ENCODE results near the gene THOC3.
"Not testable (repeated sequence)": the region's sequence is repeated elsewhere in the genome, so short reads cannot be mapped to it uniquely, and the experiment has no call there.

Gene THOC3, protein sequence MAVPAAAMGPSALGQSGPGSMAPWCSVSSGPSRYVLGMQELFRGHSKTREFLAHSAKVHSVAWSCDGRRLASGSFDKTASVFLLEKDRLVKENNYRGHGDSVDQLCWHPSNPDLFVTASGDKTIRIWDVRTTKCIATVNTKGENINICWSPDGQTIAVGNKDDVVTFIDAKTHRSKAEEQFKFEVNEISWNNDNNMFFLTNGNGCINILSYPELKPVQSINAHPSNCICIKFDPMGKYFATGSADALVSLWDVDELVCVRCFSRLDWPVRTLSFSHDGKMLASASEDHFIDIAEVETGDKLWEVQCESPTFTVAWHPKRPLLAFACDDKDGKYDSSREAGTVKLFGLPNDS

DNA sequence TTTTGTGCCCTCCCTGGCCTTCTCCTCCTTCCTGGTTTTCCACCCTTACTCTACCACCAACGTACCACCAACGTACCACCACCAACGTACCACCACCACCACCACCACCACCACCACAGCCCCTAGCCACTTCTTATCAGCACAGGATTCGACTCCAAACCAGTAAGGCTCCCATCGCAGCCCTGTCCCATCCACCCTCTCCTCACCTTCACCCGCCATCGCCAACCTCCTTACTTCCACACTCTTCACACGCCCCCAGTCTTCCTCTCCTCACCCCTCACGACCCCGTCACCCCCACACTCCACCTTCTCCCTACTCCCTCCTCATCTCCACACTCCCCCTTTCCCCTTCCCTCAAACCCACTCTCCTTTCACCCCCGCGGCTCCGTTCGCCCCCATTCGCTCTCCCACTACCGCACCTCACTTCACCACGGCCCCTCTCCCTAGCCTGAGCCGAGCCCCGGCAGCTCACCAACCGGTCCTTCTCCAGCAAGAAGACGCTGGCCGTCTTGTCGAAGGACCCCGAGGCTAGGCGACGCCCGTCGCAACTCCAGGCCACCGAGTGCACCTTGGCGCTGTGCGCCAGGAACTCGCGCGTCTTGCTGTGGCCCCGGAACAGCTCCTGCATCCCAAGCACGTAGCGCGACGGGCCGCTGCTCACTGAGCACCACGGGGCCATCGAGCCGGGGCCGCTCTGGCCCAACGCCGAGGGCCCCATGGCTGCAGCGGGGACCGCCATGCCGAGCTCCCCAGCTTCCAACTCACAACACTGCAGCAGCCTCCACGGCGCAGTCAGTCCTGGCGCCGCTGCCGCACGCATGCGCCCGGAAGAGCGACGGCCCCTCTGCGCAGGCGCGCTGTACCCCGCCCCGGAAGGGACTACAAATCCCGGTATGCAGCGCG, at the start of gene THOC3:
Gene THOC3 (minus strand): TSS at position 845 of the 902 bp plus-strand sequence. CDS start 107 bp downstream, at position 738.
- DNase-seq: peak; percentile 61

DNA sequence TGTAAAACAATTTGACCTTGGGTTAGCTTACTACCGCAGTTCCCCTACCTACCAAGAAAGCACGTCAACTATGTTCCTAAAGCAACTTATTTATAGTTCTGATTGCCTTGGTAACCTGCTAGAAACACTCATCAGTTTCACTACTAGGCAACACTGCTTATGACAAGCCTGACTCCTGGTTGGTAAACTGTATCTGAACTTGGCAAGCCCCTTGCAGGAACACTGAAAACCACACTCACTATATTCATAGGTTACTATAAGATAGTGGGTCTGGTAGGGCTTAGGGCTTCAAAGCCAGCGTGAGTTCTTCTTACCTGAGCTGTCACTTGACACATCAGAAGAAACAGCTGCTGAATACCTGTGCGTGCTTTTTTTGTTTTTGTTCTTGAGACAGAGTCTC, 49.2 kb upstream of the THOC3 start:
- DNase-seq: not testable (repeated sequence)

DNA sequence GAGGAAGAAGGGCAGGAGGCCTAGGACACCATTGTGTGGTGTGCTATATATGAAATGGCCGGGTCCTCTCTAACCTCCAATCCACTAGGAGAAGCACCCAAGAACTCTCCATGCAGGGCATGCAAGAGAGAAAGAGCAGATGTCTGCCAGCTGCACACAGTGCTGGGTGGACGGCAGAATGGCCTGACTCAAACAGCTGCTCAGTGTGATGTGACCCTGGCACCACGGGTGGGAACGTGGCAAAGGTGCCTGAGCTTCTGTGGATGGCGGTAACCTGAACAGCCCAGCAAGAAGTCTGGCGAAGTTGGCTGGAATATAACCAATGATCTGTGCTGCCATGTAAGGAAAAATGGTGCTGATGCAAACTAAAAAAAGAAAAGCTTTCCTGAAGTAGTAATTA, 46.2 kb upstream of the THOC3 start:
- not testable (repeated sequence) for DNase-seq

DNA sequence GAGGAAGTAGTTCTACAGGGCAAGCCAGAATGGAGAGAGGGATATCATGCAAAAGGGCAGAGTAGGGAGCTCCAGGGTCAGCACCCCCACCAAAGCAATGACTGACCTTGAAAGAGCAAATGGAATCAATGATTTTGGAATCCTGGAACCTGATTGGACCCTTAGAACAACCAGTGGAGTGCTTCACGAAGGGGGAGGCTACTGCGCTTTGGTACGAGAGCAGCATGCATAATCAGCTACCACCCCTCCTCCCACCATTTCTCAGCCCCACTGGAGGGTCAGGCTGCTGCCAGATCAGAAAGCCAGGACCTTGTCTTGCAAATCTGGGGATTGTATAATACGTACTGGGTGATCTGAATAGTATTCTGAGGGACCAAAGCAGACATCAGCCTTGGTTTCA, 43.0 kb upstream of the THOC3 start:
- not testable (repeated sequence) for DNase-seq

DNA sequence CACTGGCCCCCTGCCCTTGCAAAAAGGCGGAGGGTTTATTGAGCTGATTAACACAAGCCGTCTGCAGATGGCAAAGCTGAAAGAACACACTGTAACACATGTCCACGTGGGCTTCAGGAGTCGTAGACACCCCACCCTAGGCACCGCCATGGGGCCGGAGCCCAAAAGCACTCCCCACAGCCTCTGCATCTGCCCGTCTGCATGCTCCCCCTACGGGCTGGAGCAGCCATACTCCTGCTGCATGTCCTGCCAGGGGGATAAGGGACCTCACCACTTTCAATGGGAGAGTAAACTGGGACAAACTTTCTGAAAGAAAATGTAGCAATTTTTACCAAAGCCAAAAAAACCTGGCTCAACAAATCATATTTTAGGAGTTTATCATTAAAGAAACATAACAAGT, 42.1 kb upstream of the THOC3 start:
- DNase-seq: peak; percentile 12

DNA sequence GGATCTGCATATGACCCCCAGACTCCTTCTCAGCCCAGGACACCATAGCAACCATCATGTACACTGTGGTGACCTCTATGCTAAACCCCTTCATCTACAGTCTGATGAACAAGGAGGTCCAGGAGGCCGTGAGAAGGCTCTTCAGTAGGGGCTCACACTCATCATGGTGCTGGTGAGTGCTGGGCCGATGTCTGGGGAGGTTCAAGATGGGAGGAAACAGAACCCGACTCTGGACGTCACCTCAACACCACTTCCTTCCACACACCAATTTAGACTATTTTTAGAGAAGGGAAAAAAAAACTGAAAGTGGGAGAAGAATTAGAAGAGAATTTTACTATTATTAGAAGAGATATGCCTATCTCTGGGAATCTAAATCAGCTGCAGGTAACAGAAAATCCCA, 39.1 kb upstream of the THOC3 start:
- DNase-seq: not testable (repeated sequence)

DNA sequence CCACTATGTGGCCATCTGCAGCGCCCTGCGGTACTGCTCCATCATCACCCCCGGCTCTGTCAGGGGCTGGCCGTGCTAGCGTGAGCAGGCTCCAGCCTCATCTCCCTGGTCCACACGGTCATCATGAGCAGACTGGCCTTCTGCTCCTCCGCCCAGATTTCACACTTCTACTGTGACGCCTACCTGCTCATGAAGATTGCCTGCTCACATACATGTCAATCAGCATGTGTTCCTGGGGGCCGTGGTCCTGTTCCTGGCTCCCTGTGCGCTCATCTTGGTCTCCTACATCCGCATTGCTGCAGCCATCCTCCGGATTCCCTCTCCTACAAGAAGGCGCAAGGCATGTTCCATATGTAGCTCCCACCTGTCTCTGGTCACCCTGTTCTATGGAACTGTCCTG, 38.7 kb upstream of the THOC3 start:
- not testable (repeated sequence) for DNase-seq

DNA sequence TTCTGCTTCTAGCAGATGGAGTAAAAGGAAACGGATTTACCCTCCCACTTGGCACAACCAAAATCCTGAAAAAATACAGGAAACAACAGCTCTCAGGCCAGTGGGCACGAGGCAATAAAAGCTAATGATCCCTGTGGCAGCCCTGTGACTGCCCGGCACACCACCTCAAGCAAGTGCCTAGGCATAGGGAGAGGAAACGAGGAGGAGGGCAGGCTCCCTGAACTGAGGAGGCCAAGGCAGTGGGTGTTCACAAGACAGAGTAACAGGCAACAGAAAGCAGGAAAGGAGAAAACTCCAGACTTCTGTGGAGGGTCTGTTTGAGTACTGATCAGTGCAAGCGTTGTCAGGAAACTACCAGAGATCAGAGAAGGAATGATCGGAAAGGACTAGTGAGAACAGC, 29.9 kb upstream of the THOC3 start:
- not testable (repeated sequence) for DNase-seq

DNA sequence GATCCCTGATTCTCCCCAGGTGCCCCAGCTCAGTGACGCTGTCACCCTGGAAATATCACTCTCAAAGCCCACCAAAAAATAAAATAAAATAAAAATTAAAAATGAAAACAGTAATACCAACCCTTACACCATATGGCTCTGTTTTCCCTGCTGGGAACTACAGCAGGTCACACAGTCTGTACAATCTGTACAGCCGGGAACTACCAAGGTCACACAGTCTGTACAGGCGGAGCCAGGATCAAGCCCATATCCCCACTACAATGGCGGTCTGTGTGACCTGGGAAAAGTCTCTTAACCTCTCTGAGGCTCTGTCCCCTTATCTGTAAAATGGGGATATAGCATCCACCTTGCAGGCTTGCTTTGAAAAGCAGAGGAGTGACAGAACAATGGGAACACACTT, 29.4 kb upstream of the THOC3 start:
- DNase-seq: not testable (repeated sequence)

DNA sequence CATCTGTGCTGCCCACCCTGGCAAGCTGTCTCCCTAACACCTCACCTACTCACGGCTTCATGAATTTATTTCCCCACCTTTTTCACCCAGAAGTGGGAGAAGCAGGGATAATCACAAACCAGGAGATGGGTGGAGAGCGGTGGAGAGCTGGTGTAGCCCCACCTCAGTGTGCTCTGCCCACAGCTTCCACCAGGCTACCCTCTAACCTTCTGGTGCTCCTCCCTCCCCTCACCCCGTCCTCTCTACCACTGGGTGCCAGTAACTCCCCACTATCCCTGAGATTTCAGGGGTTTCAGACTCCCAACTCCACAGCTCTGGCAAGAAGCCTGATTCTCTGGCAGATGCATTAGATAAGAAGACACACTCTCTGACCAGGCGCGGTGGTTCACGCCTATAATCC, 28.7 kb upstream of the THOC3 start:
- DNase-seq: not testable (repeated sequence)

DNA sequence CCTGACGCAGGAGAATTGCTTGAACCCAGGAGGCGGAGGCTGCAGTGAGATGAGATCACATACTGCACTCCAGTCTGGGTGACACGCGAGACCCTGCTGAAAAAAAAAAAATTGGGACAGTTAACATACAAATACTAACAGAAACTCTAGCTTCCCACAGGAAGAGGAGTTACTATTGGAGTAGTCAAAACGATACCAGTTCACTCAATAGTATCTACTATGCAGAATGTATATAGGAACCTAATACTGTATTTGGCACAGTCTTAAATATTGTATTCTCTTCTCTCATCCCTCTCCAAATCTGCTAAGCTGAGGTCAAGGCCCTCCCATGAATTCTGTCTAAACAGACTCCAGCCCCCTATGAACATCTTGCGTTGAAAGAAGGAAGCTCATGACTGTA, 27.4 kb upstream of the THOC3 start:
- DNase-seq: not testable (repeated sequence)

DNA sequence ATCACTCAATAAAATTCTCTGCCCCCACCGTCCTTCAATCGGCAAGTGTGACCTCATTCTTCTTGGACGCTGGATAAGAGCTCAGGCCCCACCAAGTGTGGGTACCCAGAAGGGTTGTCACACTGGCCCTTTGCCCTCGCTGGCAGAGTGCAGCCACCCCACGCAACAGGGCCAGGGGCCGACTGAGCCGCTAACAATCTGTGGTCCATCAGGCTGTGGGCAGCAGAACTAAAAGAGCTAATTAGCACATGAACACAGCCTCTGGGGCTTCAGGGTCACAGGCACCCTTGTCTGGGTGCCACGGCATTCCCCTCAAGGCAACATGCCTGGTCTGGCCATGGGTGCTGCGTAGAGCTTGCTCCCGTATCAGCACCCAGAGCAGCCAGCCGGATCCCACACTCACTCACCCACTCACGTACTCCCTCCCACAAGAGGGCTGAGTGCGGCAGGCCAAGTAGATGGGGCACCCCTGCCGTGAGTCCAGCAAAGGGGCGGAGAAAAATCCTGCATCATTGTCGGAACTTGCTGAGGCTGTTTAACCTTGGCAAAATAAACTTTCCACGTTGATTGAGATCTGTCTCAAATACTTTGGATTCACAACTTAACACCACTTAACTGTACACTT, 11.4 kb upstream of the THOC3 start:
- DNase-seq: not testable (repeated sequence)

DNA sequence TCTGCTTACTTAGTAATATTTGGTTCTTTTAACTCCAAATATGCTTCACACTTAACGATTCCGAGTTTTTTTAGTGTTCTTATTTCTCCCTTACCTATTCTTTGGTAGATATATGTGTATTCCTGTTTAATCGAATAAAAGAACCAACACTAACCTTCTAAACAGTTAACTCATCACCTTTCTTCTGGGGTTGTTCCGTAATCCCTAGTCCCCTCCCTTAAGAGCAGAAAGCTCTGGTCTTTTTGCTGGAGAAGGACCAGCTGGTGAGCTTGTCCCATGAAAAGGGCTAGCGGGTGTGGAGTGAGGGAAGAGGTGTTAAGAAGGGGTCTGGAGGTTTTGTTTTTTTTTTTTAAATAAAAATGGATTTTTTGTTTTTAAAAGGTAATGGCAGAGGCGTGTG, 266 bp upstream of the THOC3 start:
- DNase-seq: not testable (repeated sequence)

DNA sequence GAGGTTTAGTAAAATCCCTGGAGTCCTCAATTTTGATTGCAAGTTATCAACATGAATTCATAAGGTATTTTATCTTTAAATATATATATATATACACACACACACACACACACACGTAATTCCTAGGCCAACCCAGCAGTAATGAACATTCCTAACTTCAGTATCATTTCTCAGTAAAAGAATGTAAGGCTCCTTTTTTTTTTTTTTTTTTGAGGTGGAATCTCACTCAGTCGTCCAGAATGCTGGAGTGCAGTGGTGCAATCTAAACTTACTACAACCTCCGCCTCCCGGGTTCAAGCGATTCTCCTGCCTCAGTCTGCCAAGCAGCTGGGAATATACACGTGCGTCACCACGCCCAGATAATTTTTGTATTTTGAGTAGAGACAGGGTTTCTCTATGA, 5.8 kb downstream of the THOC3 start:
- DNase-seq: not testable (repeated sequence)

DNA sequence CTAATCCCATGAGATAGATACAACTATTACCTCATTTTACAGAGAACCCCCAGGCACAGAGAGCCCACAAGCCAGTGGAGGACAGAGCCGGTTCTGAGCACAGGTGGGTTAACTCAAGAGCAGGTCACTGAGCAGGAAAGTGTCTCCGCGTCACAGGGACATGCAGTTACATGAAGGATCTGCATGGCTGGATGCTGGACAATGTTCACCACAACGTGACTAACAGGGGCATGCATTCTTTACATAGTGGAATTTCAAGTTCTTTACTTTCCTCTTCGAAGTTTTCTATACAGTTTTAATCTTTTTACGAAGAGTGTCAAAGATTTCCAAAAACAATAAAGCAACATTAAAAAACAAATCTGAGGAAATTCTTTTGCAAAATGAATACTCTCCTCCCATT, 7.9 kb downstream of the THOC3 start:
- not testable (repeated sequence) for DNase-seq

DNA sequence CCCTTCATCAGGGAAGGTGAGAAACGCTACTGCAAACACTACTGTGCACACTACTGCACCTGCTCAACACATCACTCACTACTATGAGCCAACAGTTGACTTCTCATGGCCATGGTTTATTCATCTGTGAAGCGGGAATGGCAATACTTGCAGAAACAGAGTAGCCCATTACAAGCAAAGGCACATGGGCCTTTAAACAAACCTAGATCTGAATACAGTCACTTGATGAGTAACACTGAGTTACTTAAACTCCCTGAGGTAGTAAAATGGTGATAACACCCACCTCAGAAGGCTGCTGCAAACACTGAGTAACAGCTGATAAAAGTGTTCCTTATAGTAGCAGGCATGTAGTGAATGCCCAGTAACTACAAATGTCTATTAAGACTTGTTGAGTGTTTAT, 9.6 kb downstream of the THOC3 start:
- DNase-seq: not testable (repeated sequence)

DNA sequence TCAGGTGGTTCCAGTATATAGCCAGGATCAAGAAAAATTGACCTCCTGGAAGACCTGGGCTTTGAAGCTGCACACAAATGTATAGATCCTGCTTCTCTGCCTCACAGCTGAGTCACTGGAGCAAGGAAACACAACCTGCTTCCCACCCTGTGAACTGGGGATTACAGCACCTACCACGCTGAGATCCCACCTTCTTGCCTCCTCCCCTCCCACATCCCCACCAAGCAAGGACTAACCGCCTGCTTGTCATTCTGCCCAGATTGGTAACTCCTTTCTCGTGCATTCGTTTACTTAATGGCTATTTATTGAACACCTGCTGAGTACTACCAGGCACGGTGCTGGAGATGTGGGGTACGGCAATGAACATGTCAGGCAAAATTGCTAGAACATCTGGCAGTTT, 14.0 kb downstream of the THOC3 start:
- not testable (repeated sequence) for DNase-seq

DNA sequence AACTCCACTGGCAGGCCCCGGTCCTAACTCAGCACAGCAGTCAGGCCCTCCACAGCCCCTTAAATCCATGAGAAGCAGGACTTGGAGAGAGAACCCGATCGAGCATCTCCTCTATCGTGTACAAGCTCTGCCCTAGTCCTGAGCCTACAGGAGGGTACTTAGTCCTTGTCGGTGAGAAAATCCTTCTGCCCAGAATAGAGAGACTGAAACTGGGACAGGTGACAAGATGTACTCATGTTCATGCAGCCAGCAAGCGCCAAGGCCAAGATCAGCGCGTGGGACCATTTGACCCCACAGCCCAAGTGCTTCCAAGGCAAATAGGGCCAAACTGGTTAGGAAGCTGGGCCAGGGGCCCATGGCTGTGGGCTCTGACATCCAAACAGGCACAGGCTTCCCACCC, 15.3 kb downstream of the THOC3 start:
- not testable (repeated sequence) for DNase-seq

DNA sequence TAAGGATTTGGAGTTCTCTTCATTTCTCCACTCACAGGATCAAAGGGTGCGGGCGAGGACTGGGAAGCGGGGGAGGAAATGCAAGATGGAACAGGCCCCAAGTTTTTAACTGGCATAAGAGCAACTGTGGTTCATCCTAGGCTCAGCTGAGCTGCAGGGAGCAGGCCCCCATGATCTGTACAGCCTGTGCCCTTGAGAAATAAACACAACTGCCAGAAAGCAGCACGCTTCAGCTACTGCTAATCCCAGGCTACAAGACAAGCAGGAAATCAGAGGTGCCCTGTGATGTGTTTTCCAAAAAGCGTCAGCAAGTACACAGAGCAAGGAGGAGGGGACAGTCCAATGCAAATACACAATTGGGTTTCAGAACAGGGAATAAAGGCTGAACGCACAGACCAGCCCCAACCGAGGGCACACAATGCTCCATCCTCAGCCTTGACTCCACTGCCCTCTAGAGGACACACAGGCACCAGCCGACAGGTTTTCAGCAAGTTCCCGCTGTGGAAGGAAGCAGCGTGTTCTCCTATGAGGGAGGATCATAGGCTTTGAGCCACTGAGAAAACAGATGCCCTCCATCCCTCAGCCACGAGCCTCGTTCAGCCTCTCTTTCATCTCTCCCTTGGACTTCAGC, 16.7 kb downstream of the THOC3 start:
- DNase-seq: not testable (repeated sequence)

DNA sequence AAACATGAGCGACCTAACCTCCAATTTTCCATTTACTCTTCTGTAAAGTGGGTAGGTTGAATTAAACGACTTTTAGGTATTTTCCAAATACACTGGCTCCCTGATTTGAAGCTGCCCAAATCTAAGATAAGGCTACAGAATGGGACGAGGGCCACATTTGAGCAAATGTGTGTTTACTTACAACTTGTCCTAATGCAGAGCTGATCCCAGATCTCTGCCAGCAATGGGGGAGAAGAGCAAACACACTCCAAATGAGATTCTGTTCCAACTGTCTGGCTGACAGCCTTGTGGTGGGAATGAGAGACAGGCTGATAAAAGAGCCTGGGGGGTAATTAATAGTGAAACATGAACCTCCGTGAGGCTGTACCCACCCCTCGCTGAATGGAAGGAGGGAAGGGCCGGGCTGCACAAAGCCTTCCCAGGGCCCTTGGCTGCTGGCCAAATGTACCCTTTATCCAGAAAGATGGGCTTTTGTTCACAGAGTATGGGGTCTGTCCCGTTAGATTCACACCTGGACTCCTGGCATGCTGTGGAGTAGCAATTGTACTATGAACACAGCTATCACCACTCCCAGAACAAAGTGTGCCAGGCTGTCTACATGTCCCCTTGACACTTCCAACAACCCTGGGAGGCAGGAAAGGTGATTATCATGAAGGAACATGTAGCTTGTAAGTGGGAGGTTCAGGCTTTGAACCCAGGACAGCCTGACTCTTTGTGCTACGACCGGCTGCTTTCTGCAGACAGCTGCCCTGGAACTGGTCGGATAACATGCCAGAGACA, 19.6 kb downstream of the THOC3 start:
- DNase-seq: not testable (repeated sequence)

DNA sequence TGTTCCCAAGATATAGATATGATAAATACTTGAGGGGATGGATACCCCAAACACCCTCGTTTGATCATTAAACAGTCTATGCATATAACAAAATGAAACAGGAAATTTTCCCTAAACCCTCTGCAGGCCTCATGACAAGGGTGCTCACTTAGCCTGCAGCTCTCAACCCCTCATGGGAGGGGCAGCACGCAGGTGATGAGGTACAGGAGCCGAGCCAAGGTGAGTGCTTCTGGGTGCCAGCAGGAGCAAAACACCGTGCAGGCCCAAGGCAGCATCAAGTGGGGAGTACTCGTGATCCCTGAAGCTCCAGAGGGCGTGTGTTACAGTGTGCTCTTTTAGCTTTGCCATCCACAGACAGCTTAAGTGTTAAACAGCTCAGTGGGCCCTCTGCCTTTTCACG, 24.9 kb downstream of the THOC3 start:
- DNase-seq: not testable (repeated sequence)

DNA sequence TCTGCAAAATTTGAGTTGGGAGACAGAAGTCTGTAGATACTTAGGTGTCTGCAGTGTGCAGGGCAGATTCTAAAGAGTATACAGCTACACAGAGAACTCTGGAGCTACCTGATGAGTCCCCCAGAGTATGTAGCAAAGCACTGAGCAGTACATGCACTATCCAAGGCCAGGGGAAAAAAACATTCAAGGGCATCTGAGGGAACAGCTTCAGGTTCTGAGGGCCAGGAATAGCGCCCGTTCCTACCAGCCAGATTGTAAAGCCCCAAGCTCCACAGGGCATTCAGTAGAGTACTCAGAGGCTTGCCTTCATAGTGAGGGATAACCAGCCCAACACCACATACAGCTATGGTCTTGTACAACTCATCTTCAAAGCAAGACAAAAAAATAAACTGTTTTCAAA, 27.5 kb downstream of the THOC3 start:
- DNase-seq: not testable (repeated sequence)
